HG03045 (cell line): ENCODE data around the gene AGT.
"Not testable (repeated sequence)": the region's sequence is repeated elsewhere in the genome, so short reads cannot be mapped to it uniquely, and the experiment has no call there.

ENCODE experiments used
- ATAC-seq: cut with Tn5 transposase; IDR thresholded peaks from one replicate; pipeline ENCODE4 v1.9.1; 2021; ENCODE audit warnings: mild to moderate bottlenecking, moderate library complexity; ENCODE audit not compliant: unreplicated experiment

Gene AGT

GRCh38 chr1:230708631-230709580 lies 5.0 kb downstream of the AGT start:
- no peak for ATAC-seq

GRCh38 chr1:230707732-230708630 lies 5.9 kb downstream of the AGT start:
- ATAC-seq, result no peak

- no peak for ATAC-seq
Measured at GRCh38 chr1:230706887-230707731, 6.8 kb downstream of the AGT start.

- no peak for ATAC-seq
Measured at GRCh38 chr1:230706020-230706699, 7.8 kb downstream of the AGT start.

GRCh38 chr1:230705289-230706019 lies 8.5 kb downstream of the AGT start:
- no peak for ATAC-seq

- ATAC-seq, result no peak
Measured at GRCh38 chr1:230704830-230705229, 9.1 kb downstream of the AGT start.

GRCh38 chr1:230703679-230704385 lies 10.1 kb downstream of the AGT start:
- no peak for ATAC-seq

- no peak for ATAC-seq
Measured at GRCh38 chr1:230702934-230703678, 10.8 kb downstream of the AGT start.

- ATAC-seq, result no peak
Measured at GRCh38 chr1:230701895-230702768, 11.8 kb downstream of the AGT start.

- no peak for ATAC-seq
Measured at GRCh38 chr1:230701434-230701833, 12.5 kb downstream of the AGT start.

GRCh38 chr1:230700132-230700531 lies 13.8 kb downstream of the AGT start:
- no peak for ATAC-seq

GRCh38 chr1:230699716-230700115 lies 14.2 kb downstream of the AGT start:
- no peak for ATAC-seq

- not testable (repeated sequence) for ATAC-seq
Measured at GRCh38 chr1:230698964-230699363, 15.0 kb downstream of the AGT start.

- ATAC-seq, result no peak
Measured at GRCh38 chr1:230698130-230698529, 15.8 kb downstream of the AGT start.

GRCh38 chr1:230696722-230697437 lies 17.0 kb downstream of the AGT start:
- ATAC-seq, result no peak

GRCh38 chr1:230696218-230696617 lies 17.7 kb downstream of the AGT start:
- no peak for ATAC-seq

GRCh38 chr1:230694991-230695390 lies 18.9 kb downstream of the AGT start:
- ATAC-seq, result no peak
